ENCODE results near the gene LENG1.

GRCh38 chr19:54142166-54142780 lies 17.2 kb downstream of the LENG1 start:
- no peak for TF ChIP-seq CTCF (IDR thresholded peaks at IDR 0.05; ENCODE audit: low read length)
- TF ChIP-seq EZH2 (optimal IDR thresholded peaks at IDR 0.05; ENCODE audit: low read depth, low read length): no peak
